T-helper 22 cell (primary cell): ENCODE results near the gene ENO3.

Experiments
- DNase-seq: peaks from one replicate; pipeline ENCODE4 v3.0.0-alpha.2; 2020; ENCODE audit warnings: low read depth

ENO3 gene

GRCh38 chr17:4950075-4950745 is 709 bp upstream of the ENO3 start:
- no peak for DNase-seq

GRCh38 chr17:4951486-4951885 is 567 bp downstream of the ENO3 start:
- DNase-seq = no peak

DNA sequence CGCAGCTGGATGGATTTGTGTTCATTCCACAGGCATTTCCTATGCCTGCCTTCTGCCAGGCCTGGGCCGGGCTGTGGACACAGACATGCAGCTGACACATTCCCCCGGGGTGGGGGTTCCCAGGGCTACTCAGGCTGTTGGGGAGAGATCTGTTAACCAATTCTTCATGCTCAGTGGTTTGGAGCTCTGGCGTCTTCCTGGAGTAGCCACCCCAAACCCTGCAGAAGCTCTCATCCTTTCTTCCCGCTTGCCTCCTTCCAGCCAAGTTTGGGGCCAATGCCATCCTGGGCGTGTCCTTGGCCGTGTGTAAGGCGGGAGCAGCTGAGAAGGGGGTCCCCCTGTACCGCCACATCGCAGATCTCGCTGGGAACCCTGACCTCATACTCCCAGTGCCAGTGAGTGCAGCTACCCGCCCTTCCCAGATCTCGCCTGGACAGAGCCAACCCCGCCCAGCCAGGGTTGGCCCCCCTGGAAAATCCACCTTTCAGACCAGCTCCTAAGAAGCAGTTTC is 2.6 kb downstream of the ENO3 start:
- no peak for DNase-seq

GRCh38 chr17:4955091-4955490 is 4.2 kb downstream of the ENO3 start:
- DNase-seq = no peak

DNA sequence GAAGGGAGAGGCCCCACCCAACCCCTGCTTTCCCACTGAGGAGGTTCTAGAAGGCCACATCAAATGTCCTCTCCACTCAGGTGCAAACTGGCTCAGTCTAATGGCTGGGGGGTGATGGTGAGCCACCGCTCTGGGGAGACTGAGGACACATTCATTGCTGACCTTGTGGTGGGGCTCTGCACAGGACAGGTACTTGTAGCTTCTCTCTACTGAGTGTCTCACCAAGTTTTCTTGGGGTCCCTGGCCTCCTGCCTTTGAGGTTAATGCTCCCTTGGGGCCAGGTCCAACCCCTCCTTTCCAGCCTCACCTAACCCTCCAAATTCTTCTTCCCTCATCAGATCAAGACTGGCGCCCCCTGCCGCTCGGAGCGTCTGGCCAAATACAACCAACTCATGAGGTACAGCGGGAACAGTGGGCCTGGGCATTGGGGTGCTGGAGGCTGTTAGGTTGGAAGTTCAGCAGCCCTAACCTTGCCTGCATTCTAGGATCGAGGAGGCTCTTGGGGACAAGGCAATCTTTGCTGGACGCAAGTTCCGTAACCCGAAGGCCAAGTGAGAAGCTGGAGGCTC is 5.7 kb downstream of the ENO3 start:
- DNase-seq = no peak

DNA sequence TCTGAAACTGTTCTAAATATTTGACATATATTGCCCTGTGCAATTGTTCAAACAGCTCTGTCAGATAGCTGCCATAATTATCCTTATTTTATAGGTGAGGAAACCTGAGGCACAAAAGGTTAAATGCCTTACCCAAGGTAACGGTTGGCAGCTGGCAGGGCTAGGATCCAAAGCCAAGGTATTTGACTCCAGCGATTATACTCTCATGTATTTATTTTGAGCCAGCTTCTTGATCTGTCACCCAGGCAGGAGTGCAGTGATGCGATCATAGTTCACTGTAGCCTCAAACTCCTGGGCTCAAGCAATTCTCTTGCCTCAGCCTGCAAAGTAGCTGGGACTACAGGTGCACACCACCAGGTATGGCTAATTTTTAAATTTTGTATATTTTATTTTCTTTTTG is 7.2 kb downstream of the ENO3 start:
- no peak for DNase-seq

DNA sequence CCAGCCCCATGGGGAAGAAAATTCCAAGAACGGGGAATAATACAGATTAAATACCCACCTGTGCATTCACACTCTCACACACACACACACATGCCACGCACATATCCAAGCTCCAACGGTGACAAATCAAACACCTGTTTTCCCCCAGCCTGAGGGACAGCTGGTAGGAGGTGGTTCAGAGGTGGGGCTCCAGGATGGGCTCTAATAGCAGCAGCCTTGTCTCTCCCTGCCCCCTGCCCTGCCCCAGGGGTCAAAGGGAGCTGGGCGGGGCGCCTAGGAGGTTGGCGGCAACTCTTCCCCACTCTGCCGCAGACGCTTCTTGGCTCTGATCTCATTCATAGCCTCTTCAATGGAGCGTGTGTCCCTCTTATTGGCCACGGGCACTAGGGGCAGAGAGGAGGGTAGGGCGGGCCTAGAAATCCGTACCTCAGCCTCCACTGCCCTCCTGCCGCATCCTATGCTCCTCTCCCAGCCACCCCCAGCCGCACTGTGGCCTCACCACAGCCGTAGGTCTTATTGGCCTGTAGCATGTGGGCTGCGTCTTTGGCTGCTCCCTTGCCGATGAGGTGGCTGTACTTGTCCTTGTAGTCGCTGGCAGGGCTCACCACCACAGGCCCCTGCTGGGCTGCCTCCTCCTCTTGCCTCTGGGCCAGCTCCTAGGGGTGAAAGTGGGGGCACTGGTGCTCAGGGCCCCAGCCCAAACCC is 8.5 kb downstream of the ENO3 start:
- no peak for DNase-seq

GRCh38 chr17:4960279-4960922 is 9.5 kb downstream of the ENO3 start:
- DNase-seq = no peak

GRCh38 chr17:4965311-4965986 is 14.5 kb downstream of the ENO3 start:
- no peak for DNase-seq

GRCh38 chr17:4966844-4967538 is 16.1 kb downstream of the ENO3 start:
- peak; percentile 96 for DNase-seq

GRCh38 chr17:4967539-4968485 is 16.9 kb downstream of the ENO3 start, which contains the start of gene SPAG7:
SPAG7 (minus strand) TSS chr17:4967817; CDS start chr17:4967804, 13 bp downstream.
- peak; percentile 87 for DNase-seq

DNA sequence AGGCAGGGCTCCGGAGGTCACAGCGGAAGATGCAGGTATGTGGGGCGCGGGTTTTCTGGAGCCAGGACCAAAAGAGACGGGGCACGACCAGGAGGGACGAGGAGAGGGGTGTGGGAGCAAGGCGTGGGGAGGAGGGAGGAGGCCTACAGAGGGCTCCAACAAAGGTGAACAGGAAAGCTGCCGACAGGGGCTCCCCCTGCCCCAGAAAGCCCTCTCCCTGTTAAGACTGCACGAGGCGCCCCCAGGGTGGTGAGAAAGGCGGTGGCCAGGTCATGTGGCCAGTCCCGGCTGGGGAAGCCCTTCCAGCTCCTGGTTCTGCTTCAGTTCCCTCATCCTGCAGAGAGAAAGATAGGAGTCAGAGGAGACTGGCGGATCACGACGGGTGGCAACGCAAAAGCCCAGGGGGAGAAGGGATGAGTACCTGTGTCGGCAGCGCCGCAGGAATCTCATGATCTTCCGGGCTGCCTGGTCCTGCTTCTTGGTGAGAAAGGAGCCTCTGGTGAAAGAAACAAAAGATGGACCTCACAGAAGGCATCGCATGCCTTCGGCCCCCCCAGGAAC is 17.6 kb downstream of the ENO3 start:
- no peak for DNase-seq

GRCh38 chr17:4969047-4969550 is 18.2 kb downstream of the ENO3 start:
- DNase-seq = no peak

GRCh38 chr17:4969551-4970173 is 18.7 kb downstream of the ENO3 start:
- DNase-seq = no peak

GRCh38 chr17:4970273-4970672 is 19.4 kb downstream of the ENO3 start:
- no peak for DNase-seq

GRCh38 chr17:4971826-4972225 is 20.9 kb downstream of the ENO3 start:
- no peak for DNase-seq

DNA sequence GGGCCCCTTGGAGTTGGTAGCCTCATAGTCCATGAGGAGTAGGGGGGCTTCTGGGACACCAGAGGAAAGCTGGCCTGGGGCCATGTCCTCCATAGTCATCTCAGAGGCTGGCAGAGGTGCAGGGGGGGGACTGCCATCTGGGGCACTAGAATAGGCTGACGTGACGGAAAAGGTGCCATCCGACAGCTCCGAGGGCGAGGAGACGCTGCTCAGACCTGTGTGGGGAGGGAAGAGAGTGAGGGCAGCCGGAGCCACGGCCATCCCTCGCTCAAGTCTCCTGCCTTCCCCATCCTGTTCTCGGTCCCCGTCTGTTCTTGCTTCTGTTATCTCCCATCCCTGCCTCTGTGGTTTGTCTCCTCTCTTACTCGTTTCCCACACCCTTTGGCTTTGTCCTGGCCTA is 21.4 kb downstream of the ENO3 start:
- DNase-seq = no peak

DNA sequence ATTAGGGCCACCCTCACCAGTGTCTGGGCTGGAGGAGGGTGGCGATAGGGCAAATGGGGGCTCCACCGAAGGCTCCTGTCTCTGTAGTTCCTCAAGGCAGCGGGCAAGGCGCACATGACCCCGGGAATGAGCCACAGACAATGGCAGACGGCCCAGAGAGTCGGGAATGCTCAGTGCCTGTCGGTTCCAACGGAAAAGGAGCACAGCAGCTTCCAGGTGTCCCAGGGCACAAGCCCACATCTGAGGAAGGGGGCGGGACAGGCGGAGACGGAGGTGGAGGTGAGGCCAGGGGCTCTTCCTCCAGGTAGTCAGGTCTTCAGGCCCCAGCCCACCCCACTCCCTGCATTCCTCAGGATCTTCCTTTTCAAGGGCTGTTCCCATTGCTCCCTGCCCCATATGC is 21.8 kb downstream of the ENO3 start:
- no peak for DNase-seq
